GM06990 (cell line): ENCODE data around the gene ABHD14A.

Experiments used
- DNase-seq: peaks from one replicate; pipeline ENCODE4 v3.0.0-alpha.2; 2011; ENCODE audit not compliant: insufficient read length; ENCODE audit errors: extremely low read depth
- H3K27me3 ChIP-seq: replicated peaks from 2 replicates; pipeline ENCODE4 v1.6.0; 2011; ENCODE audit warnings: low read length; ENCODE audit not compliant: control insufficient read depth, insufficient read depth
- H3K36me3 ChIP-seq: 2 replicates; pipeline ENCODE4 v1.5.1; 2011; ENCODE audit warnings: low read length; ENCODE audit not compliant: control insufficient read depth, insufficient read depth
- H3K4me3 ChIP-seq: replicated peaks from 2 replicates; pipeline ENCODE4 v1.5.1; 2011; ENCODE audit warnings: low read depth, mild to moderate bottlenecking, control low read depth, low read length
- TF ChIP-seq, protein P1 (sequence below): IDR thresholded peaks from 2 replicates; pipeline ENCODE4 v1.5.1; 2011; ENCODE audit warnings: low read length, control low read depth, mild to moderate bottlenecking, inconsistent platforms; ENCODE audit not compliant: insufficient read depth, poor library complexity, severe bottlenecking

The ABHD14A gene

DNA sequence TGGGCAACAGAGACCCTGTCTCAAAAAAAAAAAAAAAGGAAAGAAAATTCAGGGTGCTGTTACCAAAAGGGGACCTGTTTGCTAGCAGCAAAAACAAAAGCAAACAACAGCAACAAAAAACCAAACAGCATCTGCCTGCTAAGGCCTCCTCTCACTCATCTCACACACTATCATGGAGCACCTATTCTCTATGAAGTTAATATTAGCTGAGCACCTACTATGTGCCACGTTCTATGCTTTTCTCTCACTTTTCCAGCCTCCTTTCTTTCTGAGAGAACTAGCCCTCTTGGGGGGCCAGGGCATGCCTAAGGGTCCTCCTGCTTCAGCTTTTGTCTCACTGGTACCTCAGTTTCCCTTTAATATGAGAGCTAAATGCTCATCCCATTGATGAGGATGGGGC, 20.2 kb upstream of the ABHD14A start:
- Histone ChIP-seq H3K36me3 (no peaks in the 10 kb centered on the region), H3K4me3 (no peak overlapping the region), H3K27me3 (no peaks in the 10 kb centered on the region)
- DNase-seq: no peak
- TF ChIP-seq, protein P1, sequence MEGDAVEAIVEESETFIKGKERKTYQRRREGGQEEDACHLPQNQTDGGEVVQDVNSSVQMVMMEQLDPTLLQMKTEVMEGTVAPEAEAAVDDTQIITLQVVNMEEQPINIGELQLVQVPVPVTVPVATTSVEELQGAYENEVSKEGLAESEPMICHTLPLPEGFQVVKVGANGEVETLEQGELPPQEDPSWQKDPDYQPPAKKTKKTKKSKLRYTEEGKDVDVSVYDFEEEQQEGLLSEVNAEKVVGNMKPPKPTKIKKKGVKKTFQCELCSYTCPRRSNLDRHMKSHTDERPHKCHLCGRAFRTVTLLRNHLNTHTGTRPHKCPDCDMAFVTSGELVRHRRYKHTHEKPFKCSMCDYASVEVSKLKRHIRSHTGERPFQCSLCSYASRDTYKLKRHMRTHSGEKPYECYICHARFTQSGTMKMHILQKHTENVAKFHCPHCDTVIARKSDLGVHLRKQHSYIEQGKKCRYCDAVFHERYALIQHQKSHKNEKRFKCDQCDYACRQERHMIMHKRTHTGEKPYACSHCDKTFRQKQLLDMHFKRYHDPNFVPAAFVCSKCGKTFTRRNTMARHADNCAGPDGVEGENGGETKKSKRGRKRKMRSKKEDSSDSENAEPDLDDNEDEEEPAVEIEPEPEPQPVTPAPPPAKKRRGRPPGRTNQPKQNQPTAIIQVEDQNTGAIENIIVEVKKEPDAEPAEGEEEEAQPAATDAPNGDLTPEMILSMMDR: no peak

- TF ChIP-seq, protein P1: no peak
- DNase-seq: no peak
- Histone ChIP-seq H3K4me3 (no peak within 1 kb of the TSS), H3K36me3 (no peaks in the 10 kb centered on the region), H3K27me3 (no peaks in the 10 kb centered on the region)
Observed at GRCh38 chr3:51955175-51955892, 19.5 kb upstream of the ABHD14A start, which contains the start of gene GPR62. Gene GPR62, plus strand, starts transcription at chr3:51955381. Its CDS starts 272 bp downstream, at chr3:51955653.

GRCh38 chr3:51955893-51956770, 18.7 kb upstream of the ABHD14A start:
- TF ChIP-seq, protein P1: peak; percentile 24
- DNase-seq: no peak
- H3K27me3 ChIP-seq: no peaks in the 10 kb centered on the region
- no peaks in the 10 kb centered on the region for H3K36me3 ChIP-seq
- H3K4me3 ChIP-seq: no peak overlapping the region

GRCh38 chr3:51957520-51958205, 17.2 kb upstream of the ABHD14A start:
- H3K27me3 ChIP-seq: no peaks in the 10 kb centered on the region
- TF ChIP-seq, protein P1: no peak
- H3K36me3 ChIP-seq: no peaks in the 10 kb centered on the region
- H3K4me3 ChIP-seq: no peak overlapping the region
- DNase-seq: no peak

GRCh38 chr3:51958603-51959521, 16.0 kb upstream of the ABHD14A start:
- DNase-seq: no peak
- H3K27me3 ChIP-seq: no peaks in the 10 kb centered on the region
- H3K4me3 ChIP-seq: no peak overlapping the region
- no peaks in the 10 kb centered on the region for H3K36me3 ChIP-seq
- TF ChIP-seq, protein P1: no peak
